Stimulated activated CD8-positive, alpha-beta memory T cell treated with anti-CD3 and anti-CD28 coated beads, Interleukin-15, amount 100 ng/mL, for 4 hours (primary cell): ENCODE data around the gene LRRC75A.
A peak's percentile ranks its signal among the peaks of the same experiment; 100 is the strongest.
"Not testable (repeated sequence)": the region's sequence is repeated elsewhere in the genome, so short reads cannot be mapped to it uniquely, and the experiment has no call there.

Source experiments
- DNase-seq, 2 donors: peaks; one replicate each; pipeline ENCODE4 v3.0.0-alpha.2; 2020; ENCODE audit warnings: low read depth in 2 of 2

The LRRC75A gene

DNA sequence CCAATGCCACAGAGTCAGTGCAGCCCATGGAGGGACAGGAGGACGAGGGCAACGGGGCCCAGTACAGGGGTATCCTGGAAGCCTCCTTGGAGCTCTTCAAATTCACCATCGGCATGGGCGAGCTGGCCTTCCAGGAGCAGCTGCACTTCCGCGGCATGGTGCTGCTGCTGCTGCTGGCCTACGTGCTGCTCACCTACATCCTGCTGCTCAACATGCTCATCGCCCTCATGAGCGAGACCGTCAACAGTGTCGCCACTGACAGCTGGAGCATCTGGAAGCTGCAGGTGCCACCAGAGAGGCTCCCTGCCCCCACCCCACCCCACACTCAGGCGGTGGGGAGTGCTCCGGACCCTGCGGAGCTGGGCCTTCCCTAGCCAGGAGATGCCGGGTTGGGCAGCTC lies 60.0 kb downstream of the LRRC75A start:
- DNase-seq, result no peak

DNA sequence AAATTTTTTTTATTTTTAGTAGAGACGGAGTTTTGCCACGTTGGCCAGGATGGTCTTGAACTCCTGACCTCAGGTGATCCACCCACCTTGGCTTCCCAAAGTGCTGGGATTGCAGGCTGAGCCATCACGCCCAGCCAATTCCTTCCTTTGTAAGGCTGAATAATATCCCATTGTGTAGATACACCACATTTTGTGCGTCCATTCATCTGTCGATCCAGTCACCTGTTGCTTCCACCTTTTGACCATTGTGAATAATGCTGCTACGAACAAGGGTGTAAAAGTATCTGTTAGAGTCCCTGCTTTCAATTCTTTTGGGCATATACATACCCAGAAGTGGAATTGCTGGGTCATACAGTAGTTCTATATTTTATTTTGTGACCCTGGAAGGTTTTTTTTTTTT lies 61.3 kb downstream of the LRRC75A start:
- DNase-seq, result no peak

DNA sequence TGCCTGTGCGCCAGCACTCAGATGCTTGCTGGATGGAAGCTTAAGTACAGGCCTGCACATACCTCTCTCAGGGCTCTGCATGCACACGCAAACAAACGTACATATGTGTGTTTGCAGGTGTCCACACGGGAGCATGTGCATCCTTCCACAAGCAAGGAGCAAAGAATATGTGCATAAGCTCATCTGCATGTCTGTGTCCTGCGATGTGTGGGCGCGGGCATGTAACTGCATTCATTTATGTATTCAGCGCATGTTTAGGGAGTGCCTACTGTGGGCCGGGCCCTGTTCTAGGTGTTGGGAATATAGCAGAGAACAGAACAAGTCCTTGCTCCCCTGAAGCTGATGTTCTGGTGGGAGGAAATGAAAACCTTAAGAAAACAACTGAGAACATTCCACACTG lies 62.9 kb downstream of the LRRC75A start:
- DNase-seq, result no peak

DNA sequence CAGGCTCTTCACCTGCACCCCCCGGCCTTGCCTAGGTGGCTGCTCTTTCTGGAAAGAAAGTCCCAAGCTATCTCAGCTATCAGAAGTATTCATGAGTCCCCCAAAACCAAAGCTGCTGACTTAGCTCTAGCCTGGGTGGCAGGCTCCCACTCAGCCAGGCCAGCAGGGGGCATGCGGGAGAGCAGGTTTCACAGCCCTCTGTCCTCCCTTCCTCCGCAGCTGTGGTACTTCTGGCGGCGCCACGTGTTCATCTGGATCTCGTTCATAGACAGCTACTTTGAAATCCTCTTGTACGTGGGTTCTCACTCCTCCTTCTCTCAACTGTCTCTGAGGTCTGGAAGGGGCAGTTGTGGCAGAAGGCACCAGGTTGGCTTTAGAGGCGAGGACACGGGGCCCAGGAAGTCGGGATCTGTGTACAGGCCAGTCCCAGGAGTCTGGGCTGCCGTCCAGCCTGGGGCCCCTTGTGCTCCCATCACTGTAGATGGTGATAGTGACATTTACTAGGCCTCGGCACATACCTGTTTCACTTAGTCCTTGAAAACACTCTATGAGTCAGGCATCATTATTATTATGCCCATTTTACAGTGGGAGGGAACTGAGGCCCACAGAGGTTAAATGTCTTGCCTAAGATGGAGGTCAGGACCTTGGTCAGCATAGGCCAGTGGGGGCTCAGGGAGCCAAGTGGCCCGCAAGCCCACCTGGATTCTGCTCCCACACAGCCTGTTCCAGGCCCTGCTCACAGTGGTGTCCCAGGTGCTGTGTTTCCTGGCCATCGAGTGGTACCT lies 63.7 kb downstream of the LRRC75A start:
- DNase-seq, result no peak

DNA sequence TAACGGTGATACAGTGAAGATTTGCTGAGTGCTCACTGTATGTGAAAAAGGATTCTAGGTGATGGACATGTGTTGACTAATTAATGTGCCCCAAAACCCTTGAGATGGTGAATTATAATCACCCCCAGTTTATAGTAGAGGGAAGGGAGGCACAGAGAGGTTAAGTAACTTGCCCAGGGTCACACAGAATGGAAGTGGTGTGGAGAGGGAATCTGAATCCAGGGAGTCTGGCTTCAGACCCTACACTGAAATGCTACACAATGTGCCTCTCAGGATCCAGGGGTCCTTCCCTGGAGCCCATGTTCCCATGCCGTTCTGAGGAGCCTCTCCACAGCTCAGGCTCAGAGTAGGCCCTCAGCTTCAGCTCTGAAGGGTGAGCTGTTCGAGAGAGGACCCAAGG lies 65.0 kb downstream of the LRRC75A start:
- DNase-seq, result no peak

DNA sequence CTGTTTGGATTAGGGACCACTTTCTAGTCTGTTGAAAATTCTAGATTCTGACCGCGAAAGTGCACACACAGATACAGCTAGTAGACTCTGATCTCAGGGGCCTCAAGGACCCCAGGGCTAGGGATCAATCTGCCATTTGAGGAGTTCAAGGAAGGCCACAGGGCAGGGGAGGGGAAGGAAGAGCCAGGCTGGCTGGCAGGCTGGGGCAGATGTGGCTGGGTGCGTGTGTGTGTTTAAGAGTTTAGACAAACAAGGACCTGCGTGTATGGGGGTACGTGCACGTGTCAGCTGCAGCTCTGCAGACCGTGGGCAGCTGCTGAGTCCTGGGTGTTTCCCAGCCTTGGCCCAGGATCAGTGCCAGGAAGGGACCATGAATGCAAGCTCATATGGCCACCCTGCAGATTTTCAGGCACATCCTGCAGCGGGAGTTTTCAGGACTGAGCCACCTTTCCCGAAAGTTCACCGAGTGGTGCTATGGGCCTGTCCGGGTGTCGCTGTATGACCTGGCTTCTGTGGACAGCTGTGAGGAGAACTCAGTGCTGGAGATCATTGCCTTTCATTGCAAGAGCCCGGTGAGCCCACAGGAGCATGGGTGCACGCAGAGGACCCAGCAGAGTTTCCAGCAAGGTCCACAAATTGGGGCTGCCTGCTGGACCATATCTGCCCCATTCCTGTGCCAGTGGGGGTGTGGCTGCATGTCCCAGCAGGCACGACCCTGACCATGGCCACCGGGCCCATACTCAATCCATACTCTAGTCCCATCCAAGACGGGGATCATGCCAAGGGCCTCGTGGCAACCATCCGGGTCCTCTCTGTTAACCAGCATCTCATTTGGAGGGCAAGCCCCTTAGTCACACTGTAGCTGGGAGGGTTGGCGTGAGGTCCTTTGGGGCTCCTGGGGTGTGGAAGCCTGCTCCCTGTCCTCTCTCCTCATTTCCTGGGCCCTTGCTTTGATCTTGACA lies 66.0 kb downstream of the LRRC75A start:
- DNase-seq, result no peak

DNA sequence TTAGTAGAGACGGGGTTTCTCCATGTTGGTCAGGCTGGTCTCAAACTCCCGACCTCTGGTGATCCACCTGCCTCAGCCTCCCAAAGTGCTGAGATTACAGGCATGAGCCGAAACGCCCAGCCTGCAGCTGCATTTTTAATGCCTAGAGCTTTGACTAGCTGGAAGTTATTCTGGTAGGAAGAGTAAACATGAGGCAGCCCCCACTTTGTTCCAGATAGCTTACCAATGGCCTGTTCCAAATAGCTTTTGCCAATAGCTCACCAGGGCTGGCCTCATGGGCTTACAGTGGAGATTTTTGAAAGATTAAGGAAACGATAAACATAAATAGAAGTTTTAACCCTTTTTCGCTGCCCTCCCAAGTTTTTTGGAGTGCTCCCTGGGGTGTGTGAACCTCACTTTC lies 66.8 kb downstream of the LRRC75A start:
- no peak for DNase-seq

DNA sequence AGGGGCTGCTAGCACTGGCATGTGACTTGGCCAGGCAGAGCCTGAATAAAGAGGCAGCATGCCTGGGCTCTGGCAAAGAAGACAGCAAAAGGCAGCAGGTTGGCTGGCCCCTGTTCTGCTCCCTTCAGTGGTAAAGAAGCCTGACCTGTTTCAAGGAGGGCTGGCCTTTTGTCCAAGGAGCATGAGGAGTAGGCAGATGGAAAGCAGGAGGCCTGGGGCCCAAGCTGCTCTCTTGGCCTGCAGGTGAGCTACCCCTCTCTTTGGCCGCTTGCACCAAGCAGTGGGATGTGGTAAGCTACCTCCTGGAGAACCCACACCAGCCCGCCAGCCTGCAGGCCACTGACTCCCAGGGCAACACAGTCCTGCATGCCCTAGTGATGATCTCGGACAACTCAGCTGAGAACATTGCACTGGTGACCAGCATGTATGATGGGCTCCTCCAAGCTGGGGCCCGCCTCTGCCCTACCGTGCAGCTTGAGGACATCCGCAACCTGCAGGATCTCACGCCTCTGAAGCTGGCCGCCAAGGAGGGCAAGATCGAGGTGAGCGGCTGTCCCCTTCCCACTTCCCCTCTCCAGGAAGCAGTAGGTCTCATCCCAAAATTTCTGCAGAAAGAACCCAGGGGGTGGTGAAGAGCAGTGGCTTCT lies 68.6 kb downstream of the LRRC75A start:
- no peak for DNase-seq

DNA sequence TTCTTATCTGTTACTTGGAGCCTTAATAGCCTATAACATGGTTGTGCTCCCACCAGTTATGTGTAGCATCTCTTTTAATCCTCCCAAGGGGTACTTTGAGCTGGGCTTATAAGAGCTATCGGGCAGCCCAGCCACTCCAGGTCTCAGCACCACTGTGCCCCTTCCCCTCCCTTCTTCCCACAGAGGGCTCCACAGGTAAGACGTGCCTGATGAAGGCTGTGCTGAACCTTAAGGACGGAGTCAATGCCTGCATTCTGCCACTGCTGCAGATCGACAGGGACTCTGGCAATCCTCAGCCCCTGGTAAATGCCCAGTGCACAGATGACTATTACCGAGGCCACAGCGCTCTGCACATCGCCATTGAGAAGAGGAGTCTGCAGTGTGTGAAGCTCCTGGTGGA lies 69.6 kb downstream of the LRRC75A start:
- no peak for DNase-seq

DNA sequence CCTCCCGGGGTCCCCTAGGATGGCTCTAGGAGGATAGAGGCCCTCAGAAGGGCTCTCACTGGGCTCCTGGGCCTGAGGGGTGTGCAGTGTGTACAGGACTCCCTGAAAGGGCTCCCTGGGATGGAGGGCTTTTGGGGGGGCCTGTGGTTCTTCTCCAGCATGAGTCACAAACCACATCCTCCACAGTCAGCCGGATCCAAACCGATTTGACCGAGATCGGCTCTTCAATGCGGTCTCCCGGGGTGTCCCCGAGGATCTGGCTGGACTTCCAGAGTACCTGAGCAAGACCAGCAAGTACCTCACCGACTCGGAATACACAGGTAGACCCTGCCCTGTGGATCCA lies 72.1 kb downstream of the LRRC75A start:
- DNase-seq, result peak; percentile 34 to 35

DNA sequence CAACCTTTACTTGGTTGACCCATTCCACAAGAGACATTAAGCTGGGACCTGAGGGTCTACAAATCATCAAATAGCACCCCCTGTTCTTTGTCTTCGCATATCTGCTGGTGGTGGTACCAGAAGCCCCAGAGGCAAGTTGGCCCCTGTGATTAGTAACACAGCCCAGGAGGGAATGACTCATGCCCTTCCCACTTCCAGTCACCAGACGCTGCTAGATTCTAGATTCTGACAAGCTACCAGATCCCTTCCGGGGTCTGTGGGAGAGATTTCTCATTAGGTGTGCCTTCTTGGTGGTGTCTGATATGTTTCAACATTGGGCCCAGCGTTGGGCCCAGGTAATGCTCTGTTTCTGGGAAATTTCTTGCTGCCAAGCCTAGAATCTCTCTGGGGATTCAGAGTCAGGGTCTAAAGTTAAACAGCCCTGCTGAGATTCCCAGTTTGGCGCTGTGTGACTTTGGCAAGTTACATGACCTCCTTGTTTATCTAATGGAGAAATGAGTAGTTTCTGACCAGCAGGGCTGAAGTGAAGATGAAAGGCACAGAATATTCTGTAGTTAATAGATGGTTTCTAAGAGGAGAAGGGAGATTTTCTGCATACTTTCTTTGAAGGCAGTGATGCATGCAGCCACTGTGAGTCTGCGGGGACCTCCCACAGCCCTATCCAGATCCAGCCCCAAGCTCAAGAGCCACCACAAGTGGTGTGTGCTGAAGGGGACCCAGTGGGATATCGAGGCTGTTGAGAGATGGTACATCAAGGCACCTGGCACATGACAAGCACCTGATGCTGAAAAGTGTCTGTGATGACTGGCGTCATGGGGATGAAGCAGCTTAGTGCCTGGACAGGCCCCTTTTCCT lies 72.7 kb downstream of the LRRC75A start:
- peak; percentile 37 to 71 for DNase-seq

DNA sequence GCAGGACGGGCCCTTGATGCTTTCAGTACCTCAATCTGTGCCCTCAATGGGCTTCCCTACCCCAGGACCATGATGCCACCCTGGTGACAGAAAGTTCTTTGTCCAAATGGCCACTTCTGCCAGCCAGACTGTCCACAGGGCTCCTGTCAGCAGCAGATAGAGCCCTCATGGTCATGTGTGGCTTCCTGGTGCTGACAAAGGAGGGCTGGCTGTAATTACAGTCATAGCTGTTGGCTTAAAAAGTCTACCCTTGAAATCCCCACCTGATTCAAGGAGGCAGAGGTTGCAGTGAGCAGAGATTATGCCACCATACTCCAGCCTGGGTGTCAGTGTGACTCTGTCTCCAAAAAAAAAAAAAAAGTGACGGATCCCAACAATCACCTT lies 73.3 kb downstream of the LRRC75A start:
- no peak for DNase-seq

DNA sequence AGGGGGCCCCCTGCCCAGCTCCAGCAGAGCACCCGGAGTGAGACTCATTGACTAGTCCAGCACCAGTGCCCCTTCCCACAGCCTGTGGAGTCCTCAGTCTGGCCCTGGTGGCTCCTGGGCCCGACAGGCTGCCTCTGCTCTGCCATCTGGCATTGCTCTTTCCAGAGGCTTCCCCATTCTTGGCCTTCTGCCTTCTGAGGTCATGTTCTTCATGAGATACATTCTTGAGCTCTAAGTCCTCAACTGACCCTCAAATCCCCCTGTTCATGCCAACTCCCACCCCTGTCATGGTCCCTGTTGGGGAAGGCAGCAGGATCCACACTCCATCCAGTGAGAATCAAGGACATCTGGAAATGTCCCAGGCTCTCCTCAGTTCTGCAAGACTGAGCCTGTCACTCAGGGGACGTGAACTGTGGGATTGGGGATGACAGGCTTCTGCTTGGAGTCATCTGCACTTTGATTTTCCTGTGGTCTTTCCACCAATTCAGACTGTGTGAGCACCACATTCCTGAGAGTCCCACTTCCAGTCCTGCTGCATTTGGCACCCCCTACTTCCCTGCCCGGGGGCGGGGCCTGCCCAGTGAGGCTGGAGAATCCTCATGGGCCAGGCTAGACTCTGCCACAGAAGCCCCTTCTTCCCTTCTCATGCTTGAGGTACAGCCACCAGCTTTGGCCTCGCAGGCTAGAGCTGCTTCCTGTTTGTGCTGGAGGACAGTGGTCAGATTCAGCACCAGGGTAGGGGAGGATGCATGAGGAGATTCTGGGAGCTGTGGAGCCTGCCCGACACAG lies 73.9 kb downstream of the LRRC75A start:
- no peak for DNase-seq

DNA sequence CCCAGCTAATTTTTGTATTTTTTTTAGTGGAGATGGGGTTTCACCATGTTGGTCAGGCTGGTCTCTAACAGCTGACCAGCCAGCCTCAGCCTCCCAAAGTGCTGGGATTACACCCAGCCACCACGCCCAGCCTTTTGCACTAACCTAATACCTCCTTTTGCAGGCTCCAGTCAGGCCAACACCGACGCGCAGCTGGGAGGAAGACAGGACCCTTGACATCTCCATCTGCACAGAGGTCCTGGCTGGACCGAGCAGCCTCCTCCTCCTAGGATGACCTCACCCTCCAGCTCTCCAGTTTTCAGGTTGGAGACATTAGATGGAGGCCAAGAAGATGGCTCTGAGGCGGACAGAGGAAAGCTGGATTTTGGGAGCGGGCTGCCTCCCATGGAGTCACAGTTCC lies 74.6 kb downstream of the LRRC75A start:
- DNase-seq, result no peak

DNA sequence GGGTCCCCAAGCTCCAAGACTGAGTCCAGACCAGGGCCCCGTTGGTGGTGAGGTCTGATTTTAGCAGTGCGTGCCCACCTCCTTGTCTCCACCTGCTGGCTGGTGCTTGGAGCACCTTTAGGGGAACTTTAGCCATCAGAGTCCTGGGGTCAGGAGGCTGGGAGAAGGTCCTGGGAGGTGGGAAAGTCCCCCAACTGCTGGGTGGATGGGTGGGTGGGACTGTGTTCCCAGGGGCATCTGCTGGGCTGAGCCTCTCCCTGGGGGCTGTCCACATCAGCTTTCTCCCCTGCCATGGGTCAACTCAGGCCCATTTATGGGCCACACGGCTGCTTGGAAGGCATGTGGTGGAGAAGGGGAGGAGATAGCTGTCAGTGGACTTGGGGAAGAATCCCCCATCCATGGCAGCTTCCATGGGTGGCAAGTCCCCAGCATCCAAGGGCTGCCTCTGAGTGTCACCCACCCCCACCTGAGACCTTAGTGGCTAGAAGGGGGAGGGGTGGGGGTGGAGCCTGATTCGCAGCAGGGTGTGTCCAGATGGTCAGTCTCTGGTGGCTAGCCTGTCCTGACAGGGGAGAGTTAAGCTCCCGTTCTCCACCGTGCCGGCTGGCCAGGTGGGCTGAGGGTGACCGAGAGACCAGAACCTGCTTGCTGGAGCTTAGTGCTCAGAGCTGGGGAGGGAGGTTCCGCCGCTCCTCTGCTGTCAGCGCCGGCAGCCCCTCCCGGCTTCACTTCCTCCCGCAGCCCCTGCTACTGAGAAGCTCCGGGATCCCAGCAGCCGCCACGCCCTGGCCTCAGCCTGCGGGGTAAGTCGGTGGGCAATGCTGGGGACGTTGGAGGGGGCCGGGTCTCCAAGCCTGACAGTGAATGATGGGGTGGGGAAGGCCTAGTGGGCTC lies 76.7 kb downstream of the LRRC75A start, which contains the start of gene TRPV2:
Gene TRPV2 (plus strand): TSS at position 541 of the 894 bp plus-strand sequence. CDS start 2,098 bp downstream, outside the sequence.
- DNase-seq, result no peak

DNA sequence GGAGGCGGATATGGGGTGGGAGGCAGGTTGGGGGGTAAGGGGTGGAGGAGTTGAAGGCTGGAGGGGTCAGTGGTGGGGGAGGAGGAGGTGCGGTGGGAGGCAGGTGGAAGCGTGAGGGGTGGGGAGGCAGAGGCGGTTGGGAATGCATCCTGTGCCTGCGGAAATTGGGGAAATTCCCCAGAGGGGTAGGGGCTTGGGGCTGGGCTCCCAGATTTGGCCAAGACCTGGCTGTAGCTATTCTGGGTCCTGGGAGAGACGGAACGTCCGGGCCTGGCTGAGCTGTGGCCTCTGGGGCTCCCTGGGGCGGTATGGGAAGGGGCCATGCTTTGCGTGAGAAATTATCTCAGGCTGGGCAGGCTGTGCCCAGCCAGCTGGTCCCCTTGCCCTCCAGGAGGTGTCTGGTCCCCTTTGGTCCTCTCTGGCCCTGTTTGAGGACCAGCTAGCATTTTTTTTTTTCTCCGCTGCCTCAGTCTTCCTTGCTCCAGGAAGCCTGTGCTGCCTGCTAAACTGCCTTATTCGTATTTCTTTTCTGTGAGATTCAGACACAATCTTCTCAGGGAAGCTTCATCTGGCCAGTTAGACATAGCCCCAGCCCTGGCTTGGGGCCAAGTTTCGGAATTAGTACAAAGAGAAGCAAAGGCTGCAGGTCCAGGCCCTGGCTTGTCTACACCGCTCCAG lies 83.9 kb downstream of the LRRC75A start:
- no peak for DNase-seq

DNA sequence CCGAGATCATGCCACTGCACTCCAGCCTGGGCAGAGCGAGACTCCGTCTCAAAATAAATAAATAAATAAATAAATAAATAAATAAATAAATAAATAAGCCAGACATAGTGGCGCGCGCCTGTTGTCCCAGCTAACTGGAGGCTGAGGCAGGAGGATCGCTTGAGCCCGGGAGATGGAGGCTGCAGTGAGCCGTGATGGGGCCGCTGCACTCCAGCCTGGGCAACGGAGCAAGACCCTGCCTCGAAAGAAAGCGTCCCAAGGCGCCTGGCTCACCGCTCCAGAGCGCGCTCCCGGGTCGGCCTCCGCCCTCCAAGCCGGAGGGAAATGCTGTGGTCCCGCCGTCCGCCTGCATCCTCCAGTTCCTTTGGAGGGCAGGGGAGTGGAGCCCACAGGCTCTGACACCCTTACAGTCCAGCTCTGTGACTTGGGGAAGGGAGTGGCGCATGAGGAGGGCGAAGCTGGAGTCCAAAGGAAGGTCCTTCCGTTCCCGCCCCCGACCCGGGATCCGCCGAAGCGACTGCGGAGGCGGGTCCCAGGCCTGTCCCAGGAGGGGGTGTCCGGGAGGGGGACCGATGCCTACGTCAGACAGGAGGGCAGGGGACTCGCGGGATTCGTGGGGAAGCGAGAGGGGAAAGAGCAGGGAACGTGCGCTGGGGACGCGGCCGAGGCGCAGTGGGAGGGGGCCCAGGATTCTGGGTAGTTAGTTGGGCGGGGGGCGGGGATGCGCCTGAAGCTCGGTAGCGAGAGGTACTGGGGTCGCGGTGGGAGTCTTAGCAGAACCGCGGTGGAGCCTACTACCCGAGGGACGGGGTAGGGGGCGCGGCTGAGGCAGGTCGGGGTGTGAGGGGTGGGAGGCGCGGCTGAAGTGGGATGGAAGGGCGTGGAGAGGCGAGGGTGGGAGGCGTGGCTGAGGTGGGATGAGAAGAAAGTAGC lies 85.0 kb downstream of the LRRC75A start:
- DNase-seq, result no peak

DNA sequence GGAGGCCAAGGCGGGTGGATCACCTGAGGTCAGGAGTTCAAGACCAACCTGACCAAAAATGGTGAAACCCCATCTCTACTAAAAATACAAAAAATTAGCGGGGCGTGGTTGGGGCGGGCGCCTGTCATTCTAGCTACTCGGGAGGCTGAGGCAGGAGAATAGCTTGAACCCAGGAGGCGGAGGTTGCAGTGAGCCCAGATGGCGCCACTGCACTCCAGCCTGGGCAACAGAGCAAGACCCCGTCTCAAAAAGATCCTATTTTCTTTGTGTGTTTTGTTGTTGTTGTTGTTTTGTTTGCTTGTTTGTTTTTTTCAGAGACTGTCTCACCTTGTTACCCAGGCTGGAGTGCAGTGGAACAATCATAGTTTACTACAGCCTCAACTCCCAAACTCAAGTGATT lies 88.1 kb downstream of the LRRC75A start:
- DNase-seq, result not testable (repeated sequence)
